ENCODE results near the gene RSPH1.
"Not testable (repeated sequence)": the region's sequence is repeated elsewhere in the genome, so short reads cannot be mapped to it uniquely, and the experiment has no call there.

The RSPH1 gene

GRCh38 chr21:42472521-42472920 lies 23.5 kb downstream of the RSPH1 start:
- DNase-seq (ENCODE audit: low read depth), result no peak
- H3K4me3 ChIP-seq (ENCODE audit: low read depth, low read length), result no peak overlapping the region

GRCh38 chr21:42471716-42472330 lies 24.2 kb downstream of the RSPH1 start:
- H3K4me3 ChIP-seq (ENCODE audit: low read depth, low read length), result no peak overlapping the region
- no peak for DNase-seq (ENCODE audit: low read depth)

GRCh38 chr21:42471206-42471605 lies 24.8 kb downstream of the RSPH1 start:
- no peak for DNase-seq (ENCODE audit: low read depth)
- no peak overlapping the region for H3K4me3 ChIP-seq (ENCODE audit: low read depth, low read length)

GRCh38 chr21:42469726-42470125 lies 26.3 kb downstream of the RSPH1 start:
- H3K4me3 ChIP-seq (ENCODE audit: low read depth, low read length); DNase-seq (ENCODE audit: low read depth): not testable (repeated sequence)

GRCh38 chr21:42469272-42469671 lies 26.8 kb downstream of the RSPH1 start:
- no peak overlapping the region for H3K4me3 ChIP-seq (ENCODE audit: low read depth, low read length)
- no peak for DNase-seq (ENCODE audit: low read depth)

- H3K4me3 ChIP-seq (ENCODE audit: low read depth, low read length), result no peak overlapping the region
- no peak for DNase-seq (ENCODE audit: low read depth)
These were observed 27.4 kb downstream of the RSPH1 start for GRCh38 chr21:42468491-42469131.

GRCh38 chr21:42467140-42467983 lies 28.7 kb downstream of the RSPH1 start:
- DNase-seq (ENCODE audit: low read depth), result no peak

GRCh38 chr21:42466700-42467099 lies 29.3 kb downstream of the RSPH1 start:
- no peak overlapping the region for H3K4me3 ChIP-seq (ENCODE audit: low read depth, low read length)
- DNase-seq (ENCODE audit: low read depth), result no peak

More at GRCh38 chr21:42467140-42467983, 28.7 kb downstream of the RSPH1 start:
- no peak overlapping the region for H3K4me3 ChIP-seq (ENCODE audit: low read depth, low read length)

GRCh38 chr21:42465803-42466127 lies 30.3 kb downstream of the RSPH1 start:
- no peak for DNase-seq (ENCODE audit: low read depth)

GRCh38 chr21:42465008-42465802 lies 30.8 kb downstream of the RSPH1 start:
- no peak overlapping the region for H3K4me3 ChIP-seq (ENCODE audit: low read depth, low read length)
- DNase-seq (ENCODE audit: low read depth), result no peak

More at GRCh38 chr21:42465803-42466127, 30.3 kb downstream of the RSPH1 start:
- no peak overlapping the region for H3K4me3 ChIP-seq (ENCODE audit: low read depth, low read length)

GRCh38 chr21:42463861-42464515 lies 32.0 kb downstream of the RSPH1 start:
- DNase-seq (ENCODE audit: low read depth), result no peak
- no peak overlapping the region for H3K4me3 ChIP-seq (ENCODE audit: low read depth, low read length)

GRCh38 chr21:42461881-42462877 lies 33.8 kb downstream of the RSPH1 start:
- no peak overlapping the region for H3K4me3 ChIP-seq (ENCODE audit: low read depth, low read length)
- DNase-seq (ENCODE audit: low read depth), result no peak

- H3K4me3 ChIP-seq (ENCODE audit: low read depth, low read length), result no peak overlapping the region
- DNase-seq (ENCODE audit: low read depth), result no peak
These were observed 34.9 kb downstream of the RSPH1 start for GRCh38 chr21:42461185-42461520.

- no peak overlapping the region for H3K4me3 ChIP-seq (ENCODE audit: low read depth, low read length)
These were observed 35.4 kb downstream of the RSPH1 start for GRCh38 chr21:42460391-42461184.

GRCh38 chr21:42459546-42460215 lies 36.3 kb downstream of the RSPH1 start:
- H3K4me3 ChIP-seq (ENCODE audit: low read depth, low read length), result no peak overlapping the region
- DNase-seq (ENCODE audit: low read depth), result no peak

More at GRCh38 chr21:42460391-42461184, 35.4 kb downstream of the RSPH1 start:
- DNase-seq (ENCODE audit: low read depth), result no peak

GRCh38 chr21:42459082-42459460 lies 37.0 kb downstream of the RSPH1 start:
- no peak overlapping the region for H3K4me3 ChIP-seq (ENCODE audit: low read depth, low read length)
- DNase-seq (ENCODE audit: low read depth), result no peak

- H3K4me3 ChIP-seq (ENCODE audit: low read depth, low read length), result no peak overlapping the region
- DNase-seq (ENCODE audit: low read depth), result no peak
These were observed 39.6 kb downstream of the RSPH1 start for GRCh38 chr21:42456457-42456856.
